Left ventricle myocardium superior (tissue), 1 donor: ENCODE data around the gene RBM14. TPM values are rescaled to one million over a fixed set of nuclear protein-coding genes. Genes with fewer than 3 reads are reported as not detected.
"Not testable (repeated sequence)": the region's sequence is repeated elsewhere in the genome, so short reads cannot be mapped to it uniquely, and the experiment has no call there.

Source experiments
- ATAC-seq: fragments of 200-7000 bp; cut with Tn5 transposase; one replicate; pipeline ENCODE4 v1.9.1; 2020; ENCODE audit warnings: mild to moderate bottlenecking, moderate library complexity
- DNase-seq: peaks from one replicate; pipeline ENCODE4 v3.0.0-alpha.2; 2020
- intact Hi-C: fragments of 100-400 bp; cut with micrococcal nuclease; formaldehyde crosslinking; loops from one replicate; pipeline ENCODE4 v1.11.0; 2022
- long read RNA-seq: library from polyadenylated mRNA; unstranded; transcript quantifications from one replicate; pipeline ENCODE4 v2.0.0, GENCODE V29; 2021
- total RNA-seq: library from RNA; stranded (reverse); fragmentation: NEBNext Ultra II Directional; extraction: Animal tissue kit (Norgen Biotek cat#: 25700); gene quantifications from one replicate; pipeline ENCODE4 v1.2.1, GENCODE V29; 2021
- donor health status: DM: no; HTN: yes; CAD: no; lungs with severe emphysema.

The RBM14 gene
- total RNA-seq: 31.4 TPM
- long read RNA-seq, transcript RBM14-201 (3 exons, 2,828 nt): major isoform, 8 of 12 reads
- long read RNA-seq, partial matches to known transcripts: 3 of 12 reads
- long read RNA-seq, other reads (novel, unspliced or antisense): 1 of 12 reads

DNA sequence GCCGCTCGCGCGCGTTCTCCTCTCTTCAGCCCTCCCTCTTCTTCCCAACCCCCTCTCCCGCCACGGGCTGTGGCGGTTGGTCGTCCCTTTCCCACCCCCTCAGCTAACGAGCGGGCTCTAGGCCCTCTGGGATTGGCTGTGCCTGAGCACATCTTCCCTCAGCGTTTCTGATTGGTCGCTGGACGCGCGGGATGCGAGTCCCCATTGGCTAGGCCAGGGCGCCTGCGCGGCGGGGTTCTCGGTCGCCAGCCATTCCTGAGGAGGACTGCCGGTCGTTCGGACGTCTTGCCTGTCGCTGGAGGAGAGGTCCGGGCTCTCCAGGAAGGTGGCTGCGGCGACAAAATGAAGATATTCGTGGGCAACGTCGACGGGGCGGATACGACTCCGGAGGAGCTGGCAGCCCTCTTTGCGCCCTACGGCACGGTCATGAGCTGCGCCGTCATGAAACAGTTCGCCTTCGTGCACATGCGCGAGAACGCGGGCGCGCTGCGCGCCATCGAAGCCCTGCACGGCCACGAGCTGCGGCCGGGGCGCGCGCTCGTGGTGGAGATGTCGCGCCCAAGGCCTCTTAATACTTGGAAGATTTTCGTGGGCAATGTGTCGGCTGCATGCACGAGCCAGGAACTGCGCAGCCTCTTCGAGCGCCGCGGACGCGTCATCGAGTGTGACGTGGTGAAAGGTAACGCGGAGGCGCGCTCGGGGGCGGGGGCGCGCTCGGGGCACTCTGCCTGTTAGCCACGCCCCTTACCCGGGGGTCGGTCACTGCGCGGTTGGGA lies at the start of gene RBM14:
Gene RBM14, plus strand, starts transcription at position 252 of the 776 bp plus-strand sequence. Its CDS starts 91 bp downstream, at position 343.
- DNase-seq: peak; percentile 99
- peak; percentile 97 for ATAC-seq
- intact Hi-C loops: no loop called here

GRCh38 chr11:66567787-66568123 lies 48.7 kb upstream of the RBM14 start:
- no peak for ATAC-seq
- no peak for DNase-seq
- intact Hi-C loops: no loop called here

DNA sequence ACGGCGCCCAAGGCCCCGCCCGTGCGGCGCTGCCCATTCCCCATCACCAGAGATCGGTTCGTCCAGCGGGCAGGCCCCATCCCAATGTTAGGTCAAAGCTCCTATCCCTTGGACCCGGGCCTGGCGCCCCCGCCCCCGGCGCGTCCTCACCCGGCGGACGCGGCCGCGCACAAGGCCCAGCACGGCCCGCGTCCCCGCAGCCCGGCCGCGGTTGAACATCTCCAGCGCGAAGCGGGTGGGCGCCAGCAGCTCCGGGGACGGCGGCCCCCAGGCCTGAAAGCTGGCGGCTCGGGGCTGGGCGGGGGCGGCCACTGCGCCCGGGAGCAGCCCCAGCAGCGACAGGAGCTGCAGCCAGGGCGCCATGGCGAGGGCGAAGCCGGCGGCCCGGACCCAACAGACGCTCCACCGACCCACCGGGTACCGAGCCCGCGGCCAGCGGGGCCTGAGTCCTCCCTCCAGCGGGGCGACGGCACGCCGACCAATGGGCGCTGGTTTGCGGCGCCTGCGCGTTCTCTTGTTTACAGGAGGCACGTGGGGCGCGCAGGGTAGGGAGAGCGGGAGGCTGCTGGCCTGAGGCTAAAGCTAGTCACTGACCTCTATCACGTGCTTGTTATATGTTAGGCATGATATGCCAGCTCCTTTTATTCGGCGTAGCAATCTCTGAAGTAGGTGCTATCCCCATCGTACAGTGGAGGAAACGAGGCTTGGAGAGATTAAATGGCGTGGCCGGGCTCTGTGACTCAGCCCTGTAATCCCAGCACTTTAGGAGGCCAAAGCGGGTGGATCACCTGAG lies 48.1 kb upstream of the RBM14 start, which contains the start of gene CTSF:
Gene CTSF, minus strand, starts transcription at position 483 of the 793 bp plus-strand sequence. Its CDS starts 120 bp downstream, at position 363.
- peak; percentile 94 for DNase-seq
- intact Hi-C loops: no loop called here
- ATAC-seq: peak; percentile 99

DNA sequence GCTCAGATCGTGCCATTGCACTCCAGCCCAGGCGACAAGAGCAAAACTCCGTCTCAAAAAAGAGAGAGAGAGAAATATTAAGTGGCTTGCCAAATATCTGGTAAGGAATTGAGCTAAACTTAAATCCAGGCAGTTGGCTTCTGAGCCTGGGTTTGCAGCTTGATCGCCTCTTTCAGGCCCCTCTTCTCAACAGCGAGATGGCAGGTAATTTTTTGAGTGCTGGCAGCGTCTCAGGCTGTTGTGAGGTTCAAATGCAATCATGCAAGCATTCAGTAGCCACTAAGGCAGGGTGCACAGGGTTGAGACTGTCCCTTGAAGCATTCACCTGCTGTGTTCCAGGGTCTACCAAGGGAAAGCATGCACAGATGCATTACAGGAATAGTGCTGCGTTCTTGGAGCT lies 47.4 kb upstream of the RBM14 start:
- ATAC-seq (no peak), DNase-seq (no peak)
- intact Hi-C loops: no loop called here

GRCh38 chr11:66570079-66570849 lies 46.2 kb upstream of the RBM14 start:
- no peak for ATAC-seq

DNA sequence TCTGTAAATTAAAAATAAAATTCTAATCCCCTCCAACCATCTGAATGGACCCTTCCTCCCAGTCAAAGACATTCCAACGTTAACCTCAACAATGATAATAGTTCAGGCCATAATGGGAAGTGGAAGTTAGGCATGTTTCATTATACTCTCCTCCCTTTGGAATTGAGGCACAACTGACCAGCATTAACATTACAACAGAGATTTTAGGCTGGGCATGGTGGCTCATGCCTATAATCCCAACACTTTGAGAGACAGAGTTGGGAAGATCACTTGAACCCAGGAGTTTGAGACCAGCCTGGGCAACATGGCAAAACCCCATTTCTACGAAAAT lies 45.6 kb upstream of the RBM14 start:
- ATAC-seq (no peak), DNase-seq (no peak)
- intact Hi-C loops: no loop called here

More at GRCh38 chr11:66570079-66570849, 46.2 kb upstream of the RBM14 start:
- no peak for DNase-seq
- intact Hi-C loops: no loop called here

DNA sequence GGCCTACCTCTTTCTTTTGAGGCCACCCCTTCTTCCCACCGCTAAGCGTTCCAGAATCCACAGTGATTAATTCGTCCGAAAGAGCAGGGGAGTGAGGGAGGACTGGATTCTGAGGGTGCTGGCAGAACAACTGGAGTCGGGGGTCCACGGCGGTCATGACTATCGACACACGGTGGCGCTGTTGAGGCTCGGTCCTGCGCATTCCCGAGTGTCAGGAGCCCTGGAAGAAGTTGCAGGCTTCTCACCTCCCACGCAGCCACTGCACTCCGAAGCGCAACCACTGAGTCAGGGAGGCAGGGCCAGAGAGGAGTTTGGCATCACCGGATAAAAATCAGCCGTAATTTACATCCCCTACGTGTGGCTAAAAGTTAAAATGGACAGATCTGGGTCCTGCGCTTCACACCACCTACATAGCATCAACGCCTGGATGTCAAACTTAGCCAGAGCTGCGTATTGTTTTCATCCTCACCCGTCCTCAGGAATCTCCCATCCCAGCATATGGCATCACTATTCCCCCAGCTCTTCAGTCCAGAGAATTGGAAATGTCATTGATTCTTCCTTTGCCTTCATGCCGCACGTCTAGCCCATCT lies 37.3 kb upstream of the RBM14 start:
- ATAC-seq (peak; percentile 95), DNase-seq (peak; percentile 90)
- intact Hi-C loops: loop anchor here (5.0 kb wide), 1 partner anchor 98 kb away; the partner anchor contains the start of gene RBM4B

DNA sequence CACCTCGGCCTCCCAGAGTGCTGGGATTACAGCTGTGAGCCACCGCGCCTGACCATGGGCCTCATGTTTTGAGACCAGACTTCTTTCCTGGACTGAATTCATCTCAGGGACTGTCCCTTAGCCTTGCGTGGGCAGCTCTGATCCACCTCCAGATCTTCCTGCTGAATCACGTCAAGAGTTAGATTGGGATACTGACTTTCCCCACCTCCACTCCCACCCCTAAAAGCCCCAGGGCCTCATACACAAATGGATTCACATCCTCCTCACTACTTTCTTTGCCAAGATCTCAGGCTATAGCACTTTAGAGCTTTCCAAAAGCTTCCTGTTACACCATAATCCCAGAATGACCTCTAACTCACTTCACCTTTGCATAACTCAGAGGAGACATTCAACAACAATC lies 35.6 kb upstream of the RBM14 start:
- intact Hi-C loops: no loop called here
- ATAC-seq (no peak), DNase-seq (no peak)

GRCh38 chr11:66581261-66581660 lies 35.2 kb upstream of the RBM14 start:
- ATAC-seq (no peak), DNase-seq (no peak)
- intact Hi-C loops: no loop called here

GRCh38 chr11:66582565-66583147 lies 33.8 kb upstream of the RBM14 start:
- DNase-seq, intact Hi-C loops, ATAC-seq: not testable (repeated sequence)

GRCh38 chr11:66585447-66585846 lies 31.0 kb upstream of the RBM14 start:
- ATAC-seq, DNase-seq, intact Hi-C loops: not testable (repeated sequence)

DNA sequence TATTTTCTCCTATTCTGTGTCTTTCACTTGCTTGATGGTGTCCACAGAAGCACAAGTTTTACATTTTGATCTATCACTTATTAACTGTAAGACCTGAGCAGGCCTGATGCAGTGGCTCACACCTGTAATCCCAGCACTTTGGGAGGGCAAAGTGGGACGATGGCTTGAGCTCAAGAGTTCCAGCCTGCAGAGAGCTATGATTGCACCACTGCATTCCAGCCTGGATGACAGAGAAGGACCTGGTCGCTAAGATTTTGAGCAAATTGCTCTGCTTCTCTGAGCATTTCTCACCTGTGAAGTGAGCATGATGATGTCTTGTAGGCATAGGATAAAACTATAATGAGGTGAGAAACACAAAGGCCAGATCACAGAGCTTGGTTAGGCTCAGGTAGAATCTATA lies 30.3 kb upstream of the RBM14 start:
- ATAC-seq (no peak), DNase-seq (no peak)
- intact Hi-C loops: no loop called here

DNA sequence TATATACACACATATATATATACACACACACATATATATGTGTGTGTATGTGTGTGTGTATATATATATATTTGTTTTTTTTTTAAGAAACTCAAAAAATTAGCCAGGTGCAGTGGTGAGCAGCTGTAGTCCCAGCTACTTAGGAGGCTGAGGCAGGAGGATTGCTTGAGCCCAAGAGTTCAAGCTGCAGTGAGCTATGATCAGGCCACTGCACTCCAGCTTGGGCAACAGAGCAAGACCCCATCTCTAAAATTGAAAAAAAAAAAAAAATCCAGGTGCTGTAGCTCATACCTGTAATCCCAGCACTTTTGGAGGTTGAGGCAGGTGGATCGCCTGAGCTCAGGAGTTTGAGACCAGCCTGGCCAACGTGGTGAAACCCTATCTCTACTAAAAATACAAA lies 27.1 kb upstream of the RBM14 start:
- DNase-seq, ATAC-seq, intact Hi-C loops: not testable (repeated sequence)

- DNase-seq (no peak), ATAC-seq (no peak)
- intact Hi-C loops: no loop called here
Measured at GRCh38 chr11:66589996-66590675, 26.3 kb upstream of the RBM14 start.

- intact Hi-C loops: no loop called here
- DNase-seq: no peak
- ATAC-seq: no peak
Measured at GRCh38 chr11:66591175-66591574, 25.3 kb upstream of the RBM14 start.

GRCh38 chr11:66592457-66593302 lies 23.8 kb upstream of the RBM14 start, which contains the start of the genes CCDC87 and CCS:
Gene CCDC87, minus strand, starts transcription at chr11:66593063. Its CDS starts 48 bp downstream, at chr11:66593015.
Gene CCS, plus strand, starts transcription at chr11:66593185. Its CDS starts 77 bp downstream, at chr11:66593262.
- intact Hi-C loops: no loop called here
- ATAC-seq (peak; percentile 97), DNase-seq (peak; percentile 100)

GRCh38 chr11:66593303-66593635 lies 23.2 kb upstream of the RBM14 start:
- ATAC-seq: peak; percentile 2
- intact Hi-C loops: no loop called here
- DNase-seq: no peak
